ENCODE data around the gene MAU2. TPM values are rescaled to one million over a fixed set of nuclear protein-coding genes. Genes with fewer than 3 reads are reported as not detected.

Gene MAU2
- total RNA-seq, 4 donors from 2014 or later, result 32.4 to 87.6 (median 70.0) TPM

- Histone ChIP-seq H3K36me3 (no peaks in the 10 kb centered on the region), H3K9me3 (no peaks in the 10 kb centered on the region), H3K4me1 (no peaks in the 10 kb centered on the region), H3K27ac (no peak overlapping the region), H3K27me3 (no peaks in the 10 kb centered on the region), H3K4me3 (no peak overlapping the region)
- no peak for DNase-seq
- TF ChIP-seq CTCF (IDR thresholded peaks at IDR 0.05) (no peak), POLR2A (IDR thresholded peaks at IDR 0.05) (no peak)
- intact Hi-C loops (cut with DNase I; ENCODE audit: low total_unique reads), result no loop called here
Measured at GRCh38 chr19:19334063-19334988, 13.7 kb downstream of the MAU2 start.

- TF ChIP-seq POLR2A (IDR thresholded peaks at IDR 0.05) (no peak), CTCF (IDR thresholded peaks at IDR 0.05) (no peak)
- no peak for DNase-seq
- Histone ChIP-seq H3K27me3 (no peaks in the 10 kb centered on the region), H3K27ac (no peak overlapping the region), H3K4me3 (no peak overlapping the region), H3K4me1 (no peaks in the 10 kb centered on the region), H3K9me3 (no peaks in the 10 kb centered on the region), H3K36me3 (no peaks in the 10 kb centered on the region)
- intact Hi-C loops (cut with DNase I; ENCODE audit: low total_unique reads), result no loop called here
Measured at GRCh38 chr19:19334989-19335344, 14.3 kb downstream of the MAU2 start.

- TF ChIP-seq POLR2A (IDR thresholded peaks at IDR 0.05) (no peak), CTCF (IDR thresholded peaks at IDR 0.05) (no peak)
- Histone ChIP-seq H3K27ac (no peak overlapping the region), H3K9me3 (no peaks in the 10 kb centered on the region), H3K4me3 (no peak overlapping the region), H3K4me1 (no peaks in the 10 kb centered on the region), H3K27me3 (no peaks in the 10 kb centered on the region), H3K36me3 (no peaks in the 10 kb centered on the region)
- DNase-seq, result no peak
- intact Hi-C loops (cut with DNase I; ENCODE audit: low total_unique reads), result no loop called here
Measured at GRCh38 chr19:19335408-19336158, 15.0 kb downstream of the MAU2 start.

- Histone ChIP-seq H3K27me3 (no peaks in the 10 kb centered on the region), H3K9me3 (no peaks in the 10 kb centered on the region), H3K4me3 (no peak overlapping the region), H3K4me1 (no peaks in the 10 kb centered on the region), H3K27ac (no peak overlapping the region), H3K36me3 (no peaks in the 10 kb centered on the region)
- TF ChIP-seq POLR2A (IDR thresholded peaks at IDR 0.05), result no peak
- no peak for TF ChIP-seq CTCF (IDR thresholded peaks at IDR 0.05)
- no peak for DNase-seq
- intact Hi-C loops (cut with DNase I; ENCODE audit: low total_unique reads), result no loop called here
Measured at GRCh38 chr19:19336597-19336996, 16.0 kb downstream of the MAU2 start.

GRCh38 chr19:19337120-19337519, 16.5 kb downstream of the MAU2 start:
- intact Hi-C loops (cut with DNase I; ENCODE audit: low total_unique reads), result no loop called here
- H3K4me1 ChIP-seq, result no peaks in the 10 kb centered on the region
- H3K4me3 ChIP-seq, result no peak overlapping the region
- no peak for DNase-seq
- H3K36me3 ChIP-seq, result no peaks in the 10 kb centered on the region
- H3K9me3 ChIP-seq, result no peaks in the 10 kb centered on the region
- TF ChIP-seq CTCF (IDR thresholded peaks at IDR 0.05) (no peak), POLR2A (IDR thresholded peaks at IDR 0.05) (no peak)
- H3K27me3 ChIP-seq, result no peaks in the 10 kb centered on the region
- H3K27ac ChIP-seq, result no peak overlapping the region
